ENCODE data around the gene GP1BA.
A peak's percentile ranks its signal among the peaks of the same experiment; 100 is the strongest.
"Not testable (repeated sequence)": the region's sequence is repeated elsewhere in the genome, so short reads cannot be mapped to it uniquely, and the experiment has no call there.

GP1BA gene

GRCh38 chr17:4901648-4902344, 30.3 kb upstream of the GP1BA start:
- no peak for DNase-seq

DNA sequence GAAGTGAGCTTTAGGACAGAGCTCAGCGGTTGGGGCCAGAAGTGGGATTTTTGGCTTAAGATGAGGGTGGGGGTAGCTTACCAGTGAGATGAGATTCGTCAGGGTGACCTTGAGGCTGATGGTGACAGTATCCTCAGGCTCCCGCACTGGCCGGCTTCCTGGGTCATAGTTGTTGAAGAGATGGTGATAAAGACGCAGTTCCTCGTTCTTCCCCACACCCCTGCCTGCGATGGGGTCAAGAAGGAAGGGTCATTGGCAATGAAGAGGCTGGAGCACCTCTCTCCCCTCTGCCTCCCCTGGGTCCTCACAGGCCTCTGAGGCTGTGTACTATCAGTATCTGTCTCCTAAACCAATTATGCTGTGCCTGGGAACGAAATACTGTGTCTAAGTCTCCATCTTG, 29.5 kb upstream of the GP1BA start:
- DNase-seq = no peak

GRCh38 chr17:4903051-4903818, 28.8 kb upstream of the GP1BA start, which contains the start of gene CHRNE:
TSS of gene CHRNE (minus strand) at chr17:4903098. CDS start at chr17:4903063, 35 bp downstream.
- peak; percentile 82 for DNase-seq

- DNase-seq = not testable (repeated sequence)
Measured at GRCh38 chr17:4906642-4907041, 25.4 kb upstream of the GP1BA start.

- no peak for DNase-seq
Measured at GRCh38 chr17:4908301-4908700, 23.8 kb upstream of the GP1BA start.

DNA sequence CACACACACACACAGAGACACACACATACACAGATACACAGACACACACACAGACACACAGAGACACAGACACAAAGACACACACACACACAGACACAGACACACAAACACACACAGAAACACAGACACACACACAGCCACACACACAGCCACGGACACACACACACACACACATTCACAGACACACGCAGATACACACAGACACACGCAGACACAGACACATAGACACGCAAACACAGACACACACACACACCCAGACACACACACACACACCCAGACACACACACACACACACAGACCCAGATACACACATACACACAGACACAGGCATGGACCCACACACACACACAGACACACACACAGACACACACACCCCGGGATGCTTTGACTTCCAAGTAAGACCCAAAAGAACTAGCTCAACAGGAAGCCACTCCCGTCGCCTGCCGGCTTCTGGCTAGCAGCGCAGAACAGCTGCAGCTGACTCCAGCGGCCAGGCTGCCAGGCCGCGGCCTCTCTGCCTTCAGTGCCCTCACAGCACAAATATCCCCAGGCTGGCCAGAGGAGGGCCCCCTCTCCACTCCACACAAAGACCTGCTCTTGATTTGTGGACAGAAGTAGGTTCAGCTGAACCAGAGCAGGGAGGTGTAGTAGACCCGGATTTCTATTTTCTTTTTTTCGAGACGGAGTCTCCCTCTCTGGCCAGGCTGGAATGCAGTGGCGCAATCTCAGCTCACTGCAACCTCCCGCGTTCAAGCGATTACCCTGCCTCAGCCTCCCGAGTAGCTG, 23.2 kb upstream of the GP1BA start:
- DNase-seq = peak; percentile 77

- DNase-seq = no peak
Measured at GRCh38 chr17:4913994-4914393, 18.1 kb upstream of the GP1BA start.

GRCh38 chr17:4914551-4914950, 17.5 kb upstream of the GP1BA start:
- not testable (repeated sequence) for DNase-seq

GRCh38 chr17:4919511-4920047, 12.5 kb upstream of the GP1BA start:
- no peak for DNase-seq

DNA sequence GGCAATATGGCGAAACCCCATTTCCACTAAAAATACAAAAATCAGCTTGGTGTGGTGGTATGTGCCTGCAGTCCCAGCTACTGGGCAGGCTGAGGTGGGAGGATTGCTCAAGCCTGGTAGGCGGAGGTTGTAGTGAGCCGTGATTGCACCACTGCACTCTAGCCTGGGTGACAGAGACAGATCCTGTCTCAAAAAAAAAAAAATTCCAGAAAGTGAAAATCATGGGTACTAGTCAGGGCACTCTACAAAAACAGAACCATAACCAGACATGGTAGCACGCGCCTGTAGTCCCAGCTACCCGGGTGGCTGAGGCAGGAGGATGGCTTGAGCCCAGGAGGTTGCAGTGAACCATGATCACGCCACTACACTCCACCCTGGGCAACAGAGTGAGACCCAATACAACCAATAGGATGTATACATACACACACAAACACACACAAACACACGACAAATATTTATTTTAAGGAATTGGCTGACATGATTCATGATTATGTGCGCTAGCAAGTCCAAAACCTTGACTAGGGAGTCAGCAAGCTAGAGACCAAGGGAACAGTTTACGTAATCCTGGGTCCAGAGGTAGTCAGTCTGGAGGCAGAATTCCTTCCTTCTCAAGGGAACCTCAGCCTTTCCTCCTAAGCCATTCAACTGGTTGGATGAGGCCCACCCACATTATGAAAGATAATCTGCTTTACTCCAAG, 11.6 kb upstream of the GP1BA start:
- DNase-seq = no peak

- no peak for DNase-seq
Measured at GRCh38 chr17:4921320-4921719, 10.8 kb upstream of the GP1BA start.

DNA sequence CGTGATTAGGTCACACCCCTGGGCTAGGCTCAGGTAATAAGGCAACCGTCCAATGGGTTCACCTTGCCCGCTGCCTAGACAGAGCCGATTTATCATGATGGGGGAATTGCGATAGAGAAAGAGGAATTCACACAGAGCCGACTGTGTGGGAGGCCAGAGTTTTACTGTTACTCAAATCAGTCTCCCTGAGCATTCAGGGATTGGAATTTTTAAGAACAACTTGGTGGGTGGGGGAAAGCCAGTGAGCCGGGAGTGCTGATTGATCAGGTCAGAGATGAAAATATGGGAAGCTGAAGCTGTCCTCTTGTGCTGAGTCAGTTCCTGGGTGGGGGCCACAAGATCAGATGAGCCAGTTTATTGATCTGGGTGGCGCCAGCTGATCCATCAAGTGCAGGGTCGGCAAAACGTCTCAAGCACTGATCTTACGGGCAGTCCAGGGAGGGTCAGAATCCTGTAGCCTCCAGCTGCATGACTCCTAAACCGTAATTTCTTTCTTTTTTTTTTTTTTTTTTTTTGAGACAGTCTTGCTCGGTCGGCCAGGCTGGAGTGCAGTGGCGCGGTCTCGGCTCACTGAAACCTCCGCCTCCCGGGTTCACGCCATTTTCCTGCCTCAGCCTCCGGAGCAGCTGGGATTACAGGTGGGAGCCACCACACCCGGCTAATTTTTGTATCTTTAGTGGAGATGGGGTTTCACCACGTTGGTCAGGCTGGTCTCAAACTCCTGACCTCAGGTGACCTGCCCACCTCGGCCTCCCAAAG, 5.3 kb upstream of the GP1BA start:
- not testable (repeated sequence) for DNase-seq

GRCh38 chr17:4928881-4929280, 3.2 kb upstream of the GP1BA start:
- DNase-seq = no peak

DNA sequence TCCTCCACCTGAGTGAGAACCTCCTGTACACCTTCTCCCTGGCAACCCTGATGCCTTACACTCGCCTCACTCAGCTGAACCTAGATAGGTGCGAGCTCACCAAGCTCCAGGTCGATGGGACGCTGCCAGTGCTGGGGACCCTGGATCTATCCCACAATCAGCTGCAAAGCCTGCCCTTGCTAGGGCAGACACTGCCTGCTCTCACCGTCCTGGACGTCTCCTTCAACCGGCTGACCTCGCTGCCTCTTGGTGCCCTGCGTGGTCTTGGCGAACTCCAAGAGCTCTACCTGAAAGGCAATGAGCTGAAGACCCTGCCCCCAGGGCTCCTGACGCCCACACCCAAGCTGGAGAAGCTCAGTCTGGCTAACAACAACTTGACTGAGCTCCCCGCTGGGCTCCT, 679 bp downstream of the GP1BA start:
- DNase-seq = no peak

- DNase-seq = no peak
Measured at GRCh38 chr17:4933646-4934045, 1.6 kb downstream of the GP1BA start.

GRCh38 chr17:4934173-4934979, 2.3 kb downstream of the GP1BA start:
- peak; percentile 37 for DNase-seq

DNA sequence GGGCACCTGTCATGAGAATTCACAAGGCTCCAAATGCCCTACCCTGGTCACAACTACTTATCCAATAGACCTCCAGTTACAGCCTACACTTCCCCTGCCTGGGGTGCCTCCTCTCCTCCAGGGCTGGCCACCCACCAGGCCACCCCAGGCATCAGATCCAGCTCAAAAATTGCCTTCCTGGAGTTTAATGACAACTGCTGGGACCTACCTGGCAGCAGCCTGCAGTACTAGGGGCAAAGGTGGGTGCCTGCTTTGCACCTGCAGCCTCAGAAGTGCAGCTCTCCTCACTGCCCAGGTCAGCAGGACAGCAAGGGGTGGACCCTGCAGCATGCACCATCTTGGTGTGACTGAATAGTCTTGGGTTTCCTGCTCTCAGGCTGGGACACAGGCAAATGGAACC, 3.6 kb downstream of the GP1BA start:
- no peak for DNase-seq

- no peak for DNase-seq
Measured at GRCh38 chr17:4936436-4936835, 4.4 kb downstream of the GP1BA start.

- no peak for DNase-seq
Measured at GRCh38 chr17:4937553-4937952, 5.5 kb downstream of the GP1BA start.

DNA sequence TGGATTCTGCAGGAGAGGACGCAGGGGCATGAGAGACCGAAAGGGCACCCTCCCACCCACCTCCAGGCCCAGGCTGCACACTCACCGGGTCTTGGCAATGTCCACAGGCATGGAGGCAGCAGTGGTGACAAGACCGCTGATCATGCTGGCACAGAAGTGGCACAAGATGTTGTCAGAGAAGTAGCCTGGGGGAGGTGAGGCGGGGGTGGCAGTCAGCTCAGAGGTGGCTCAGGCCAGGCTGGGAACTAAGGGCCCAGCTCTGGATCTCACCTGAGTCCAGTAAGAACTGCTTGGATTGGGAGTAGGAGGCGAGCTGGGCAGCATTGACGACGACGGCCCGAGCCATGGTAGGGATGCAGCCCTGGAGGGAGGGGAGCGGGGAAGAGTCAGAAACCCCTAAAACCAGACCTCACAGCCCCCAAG, 6.0 kb downstream of the GP1BA start:
- no peak for DNase-seq

Measured in activated CD4-positive, alpha-beta T cell treated with anti-CD3 and anti-CD28 coated beads, Interleukin-10, Interleukin-2, amounts not matched to agents 100 ng/mL and 50 ng/mL, durations not matched to agents 16 hours and 8 hours (primary cell).